Stomach (tissue), 9 donors: ENCODE data around the gene ABCA13. TPM values are rescaled to one million over a fixed set of nuclear protein-coding genes. Genes with fewer than 3 reads are reported as not detected.

Source experiments
- DNase-seq, 2 donors: peaks; one replicate each; pipeline versions ENCODE4 v3.0.0 to v3.0.0-alpha.2; 2013 to 2019
- H3K27ac ChIP-seq, 5 donors: fragments of 200-600 bp in 4 of 5; sonication (generic) in 4 of 5; one replicate each; pipeline ENCODE4 v1.5.1; 2013 to 2019; ENCODE audit warnings: mild to moderate bottlenecking in 1 of 5, moderate library complexity in 1 of 5
- H3K27me3 ChIP-seq, 3 donors: fragments of 200-600 bp; sonication (generic); one replicate each; pipeline ENCODE4 v1.5.1; 2017 to 2019; ENCODE audit warnings: mixed run types in 1 of 3
- H3K36me3 ChIP-seq, 4 donors: fragments of 200-600 bp; sonication (generic); 1 replicate in 3 of 4; 2 replicates in 1 of 4; pipeline ENCODE4 v1.5.1; 2016 to 2019
- H3K4me1 ChIP-seq, 4 donors: fragments of 200-600 bp; sonication (generic); one replicate each; pipeline ENCODE4 v1.5.1; 2016 to 2019
- H3K4me3 ChIP-seq, 4 donors: fragments of 200-600 bp; sonication (generic) in 3 of 4; one replicate each; pipeline ENCODE4 v1.5.1; 2016 to 2019; ENCODE audit warnings: mild to moderate bottlenecking in 1 of 4
- H3K9me3 ChIP-seq, 4 donors: fragments of 200-600 bp; sonication (generic); one replicate each; pipeline ENCODE4 v1.5.1; 2016 to 2019
- CTCF ChIP-seq, 7 experiments: fragments of 450-650 bp in 4 of 7; fragments of 200-600 bp in 3 of 7; sonication (generic) in 3 of 7; IDR thresholded peaks; one replicate each; pipeline ENCODE4 v1.5.1; 2016 to 2019; ENCODE audit warnings: antibody characterized with exemption in 7 of 7, control low read depth in 2 of 7, mild to moderate bottlenecking in 1 of 7
- EP300 ChIP-seq: sonication (generic); formaldehyde crosslinking; IDR thresholded peaks from one replicate; pipeline ENCODE4 v1.6.1; 2017; ENCODE audit warnings: antibody characterized with exemption
- POLR2A ChIP-seq, 4 donors: fragments of 450-650 bp; IDR thresholded peaks; one replicate each; pipeline ENCODE4 v1.6.1; 2016; ENCODE audit warnings: antibody characterized with exemption in 4 of 4, control low read depth in 2 of 4, mild to moderate bottlenecking in 1 of 4, moderate library complexity in 1 of 4
- POLR2AphosphoS5 ChIP-seq, 3 donors: sonication (generic); formaldehyde crosslinking; IDR thresholded peaks; one replicate each; pipeline ENCODE4 v1.6.1; 2016; ENCODE audit warnings: antibody characterized with exemption in 3 of 3
- WGBS, 5 donors: extraction: QIAGEN DNeasy Blood & Tissue Kit in 3 of 5; methylation state at CpG; one replicate each; pipeline versions ENCODE4 v1.1.5 to v1.1.7; 2013 to 2018; 5-methylcytosine and 5-hydroxymethylcytosine counted together
- intact Hi-C: fragments of 100-400 bp; cut with DNase I; formaldehyde crosslinking; loops from one replicate; pipeline ENCODE4 v1.15.1; 2023; ENCODE audit warnings: low total_unique reads
- polyA plus RNA-seq, 3 donors: library from polyadenylated mRNA; stranded (reverse); fragments of 200-250 nt; gene quantifications; one replicate each; pipeline ENCODE4 v1.2.3, GENCODE V29; 2013
- total RNA-seq, 5 donors: library from RNA; depleted of rRNA; stranded (reverse); fragments of >200 nt; gene quantifications; one replicate each; pipeline versions ENCODE4 v1.1.0 to v1.2.3, GENCODE V29; 2014 to 2016
- donor health status: healthy with polysubstance abuse.
- donor health status: Bipolar disorder and iron deficiency.
- donor health status: healthy.

Gene ABCA13
- total and polyA plus RNA-seq, 8 donors = under 0.01 to 0.92 (median 0.50) TPM; not detected in 5

GRCh38 chr7:48427671-48428070 lies 256.4 kb downstream of the ABCA13 start:
- H3K4me1 ChIP-seq = no peaks in the 10 kb centered on the region
- H3K36me3 ChIP-seq = no peaks in the 10 kb centered on the region
- intact Hi-C loops = no loop called here
- H3K4me3 ChIP-seq = no peak overlapping the region
- no peak overlapping the region for H3K27ac ChIP-seq
- no peak for DNase-seq
- WGBS, 5 donors = 72 to 76% (median 75%) methylated on average over 5 of the region's 5 CpGs
- TF ChIP-seq POLR2AphosphoS5 (IDR thresholded peaks at IDR 0.05) (no peak), EP300 (no peak), CTCF (IDR thresholded peaks at IDR 0.05) (no peak), POLR2A (IDR thresholded peaks at IDR 0.05) (no peak)
- no peaks in the 10 kb centered on the region for H3K27me3 ChIP-seq
- H3K9me3 ChIP-seq = no peaks in the 10 kb centered on the region

- 43 to 64% (median 51%) methylated on average over 3 of the region's 3 CpGs for WGBS, 5 donors
- no peak for DNase-seq
- H3K4me1 ChIP-seq = no peaks in the 10 kb centered on the region
- H3K4me3 ChIP-seq = no peak overlapping the region
- no peak for TF ChIP-seq EP300
- no peak for TF ChIP-seq POLR2AphosphoS5 (IDR thresholded peaks at IDR 0.05)
- no peak for TF ChIP-seq POLR2A (IDR thresholded peaks at IDR 0.05)
- no peak for TF ChIP-seq CTCF (IDR thresholded peaks at IDR 0.05)
- H3K27me3 ChIP-seq = no peaks in the 10 kb centered on the region
- H3K27ac ChIP-seq = no peak overlapping the region
- no peaks in the 10 kb centered on the region for H3K36me3 ChIP-seq
- intact Hi-C loops = no loop called here
- H3K9me3 ChIP-seq = no peaks in the 10 kb centered on the region
These were observed 256.9 kb downstream of the ABCA13 start for GRCh38 chr7:48428091-48428684.

GRCh38 chr7:48429117-48429516 lies 257.9 kb downstream of the ABCA13 start:
- no peak overlapping the region for H3K27ac ChIP-seq
- no peak for DNase-seq
- no peaks in the 10 kb centered on the region for H3K27me3 ChIP-seq
- no peak for TF ChIP-seq CTCF (IDR thresholded peaks at IDR 0.05)
- no peak for TF ChIP-seq POLR2AphosphoS5 (IDR thresholded peaks at IDR 0.05)
- no peaks in the 10 kb centered on the region for H3K36me3 ChIP-seq
- intact Hi-C loops = no loop called here
- H3K4me1 ChIP-seq = no peaks in the 10 kb centered on the region
- H3K9me3 ChIP-seq = no peaks in the 10 kb centered on the region
- H3K4me3 ChIP-seq = no peak overlapping the region

- 5 to 20% (median 9%) methylated on average over 1 of the region's 1 CpG for WGBS, 5 donors
- DNase-seq = no peak
- Histone ChIP-seq H3K9me3 (peaks cover 0 to 4% (median 0%) of the 10 kb centered on the region in 4 donors), H3K27ac (no peak overlapping the region), H3K27me3 (no peaks in the 10 kb centered on the region), H3K4me1 (no peaks in the 10 kb centered on the region), H3K36me3 (no peaks in the 10 kb centered on the region), H3K4me3 (no peak overlapping the region)
- TF ChIP-seq POLR2A (IDR thresholded peaks at IDR 0.05) = no peak
- TF ChIP-seq CTCF (IDR thresholded peaks at IDR 0.05) = no peak
- no peak for TF ChIP-seq EP300
- TF ChIP-seq POLR2AphosphoS5 (IDR thresholded peaks at IDR 0.05) = no peak
- intact Hi-C loops = no loop called here
These were observed 266.9 kb downstream of the ABCA13 start for GRCh38 chr7:48438206-48438605.
